Measurements from ENCODE around the gene ASPA.

DNA sequence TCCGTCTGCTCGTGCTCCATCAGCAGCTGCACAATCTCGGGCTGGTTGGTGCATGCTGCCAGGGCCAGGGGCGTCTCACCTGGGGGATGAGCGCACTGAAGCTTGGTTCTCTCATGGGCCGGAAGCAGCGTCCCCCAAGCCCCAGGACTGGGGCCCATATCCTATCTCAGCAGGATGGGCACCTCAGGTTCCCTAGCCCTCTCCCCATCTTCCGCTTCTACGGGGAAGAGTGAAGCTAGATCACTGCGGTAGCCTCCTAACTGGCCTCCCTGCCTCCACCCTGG lies 57.0 kb downstream of the ASPA start:
- TF ChIP-seq, protein P1, sequence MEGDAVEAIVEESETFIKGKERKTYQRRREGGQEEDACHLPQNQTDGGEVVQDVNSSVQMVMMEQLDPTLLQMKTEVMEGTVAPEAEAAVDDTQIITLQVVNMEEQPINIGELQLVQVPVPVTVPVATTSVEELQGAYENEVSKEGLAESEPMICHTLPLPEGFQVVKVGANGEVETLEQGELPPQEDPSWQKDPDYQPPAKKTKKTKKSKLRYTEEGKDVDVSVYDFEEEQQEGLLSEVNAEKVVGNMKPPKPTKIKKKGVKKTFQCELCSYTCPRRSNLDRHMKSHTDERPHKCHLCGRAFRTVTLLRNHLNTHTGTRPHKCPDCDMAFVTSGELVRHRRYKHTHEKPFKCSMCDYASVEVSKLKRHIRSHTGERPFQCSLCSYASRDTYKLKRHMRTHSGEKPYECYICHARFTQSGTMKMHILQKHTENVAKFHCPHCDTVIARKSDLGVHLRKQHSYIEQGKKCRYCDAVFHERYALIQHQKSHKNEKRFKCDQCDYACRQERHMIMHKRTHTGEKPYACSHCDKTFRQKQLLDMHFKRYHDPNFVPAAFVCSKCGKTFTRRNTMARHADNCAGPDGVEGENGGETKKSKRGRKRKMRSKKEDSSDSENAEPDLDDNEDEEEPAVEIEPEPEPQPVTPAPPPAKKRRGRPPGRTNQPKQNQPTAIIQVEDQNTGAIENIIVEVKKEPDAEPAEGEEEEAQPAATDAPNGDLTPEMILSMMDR (IDR thresholded peaks at IDR 0.05) = no peak
- TF ChIP-seq POLR2A (IDR thresholded peaks at IDR 0.05) = no peak
